ENCODE data around the gene PCBP1.
"Not testable (repeated sequence)": the region's sequence is repeated elsewhere in the genome, so short reads cannot be mapped to it uniquely, and the experiment has no call there.

PCBP1 gene

DNA sequence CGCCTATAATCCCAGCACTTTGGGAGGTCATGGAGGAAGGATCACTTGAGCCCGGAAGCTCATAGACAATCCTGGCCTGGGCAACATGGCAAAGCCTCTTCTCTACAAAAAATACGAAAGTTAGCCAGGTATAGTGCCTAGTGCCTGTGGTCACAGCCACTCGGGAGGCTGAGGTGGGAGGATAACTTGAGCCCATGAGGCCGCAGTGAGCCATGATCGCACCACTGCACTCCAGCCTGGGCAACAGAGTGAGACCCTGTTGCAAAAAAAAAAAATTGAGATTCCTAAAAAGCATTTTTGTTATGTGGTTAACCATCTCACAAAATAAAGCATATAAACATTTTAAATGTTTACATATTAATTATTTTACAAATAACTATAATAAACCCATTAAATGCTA, 13.9 kb downstream of the PCBP1 start:
- no peak for DNase-seq

DNA sequence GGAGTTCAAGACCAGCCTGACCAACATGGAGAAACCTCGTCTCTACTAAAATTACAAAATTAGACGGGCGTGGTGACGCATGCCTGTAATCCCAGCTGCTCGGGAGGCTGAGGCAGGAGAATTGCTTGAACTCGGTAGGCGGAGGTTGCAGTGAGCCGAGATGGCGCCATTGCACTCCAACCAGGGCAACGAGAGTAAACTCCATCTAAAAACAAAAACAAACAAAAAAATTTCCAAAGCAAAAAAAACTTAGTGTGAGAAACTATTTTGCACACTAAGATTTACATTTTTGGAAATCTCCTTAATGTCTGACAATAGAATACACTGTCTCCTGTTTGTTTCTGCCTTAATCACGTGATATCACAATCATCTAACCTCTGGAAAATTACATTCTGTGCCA, 14.4 kb downstream of the PCBP1 start:
- not testable (repeated sequence) for DNase-seq

DNA sequence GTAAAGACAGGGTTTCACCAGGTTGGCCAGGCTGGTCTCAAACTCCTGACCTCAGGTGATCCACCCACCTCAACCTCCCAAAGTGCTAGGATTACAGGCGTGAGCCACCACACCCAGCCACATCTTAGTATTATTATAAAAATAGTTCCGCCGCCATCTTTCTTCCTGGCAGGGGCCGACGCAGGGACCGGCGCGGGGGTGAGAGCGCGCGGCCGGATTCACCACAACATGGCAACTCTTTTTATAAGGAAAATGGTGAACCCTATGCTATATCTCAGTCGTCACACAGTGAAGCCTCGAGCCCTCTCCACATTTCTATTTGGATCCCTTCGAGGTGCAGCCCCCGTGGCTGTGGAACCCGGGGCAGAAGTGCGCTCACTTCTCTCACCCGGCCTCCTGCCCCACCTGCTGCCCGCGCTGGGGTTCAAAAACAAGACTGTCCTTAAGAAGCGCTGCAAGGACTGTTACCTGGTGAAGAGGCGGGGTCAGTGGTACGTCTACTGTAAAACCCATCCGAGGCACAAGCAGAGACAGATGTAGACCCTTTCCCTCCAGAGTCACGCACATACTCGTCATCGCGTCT, 15.1 kb downstream of the PCBP1 start:
- DNase-seq, result not testable (repeated sequence)

DNA sequence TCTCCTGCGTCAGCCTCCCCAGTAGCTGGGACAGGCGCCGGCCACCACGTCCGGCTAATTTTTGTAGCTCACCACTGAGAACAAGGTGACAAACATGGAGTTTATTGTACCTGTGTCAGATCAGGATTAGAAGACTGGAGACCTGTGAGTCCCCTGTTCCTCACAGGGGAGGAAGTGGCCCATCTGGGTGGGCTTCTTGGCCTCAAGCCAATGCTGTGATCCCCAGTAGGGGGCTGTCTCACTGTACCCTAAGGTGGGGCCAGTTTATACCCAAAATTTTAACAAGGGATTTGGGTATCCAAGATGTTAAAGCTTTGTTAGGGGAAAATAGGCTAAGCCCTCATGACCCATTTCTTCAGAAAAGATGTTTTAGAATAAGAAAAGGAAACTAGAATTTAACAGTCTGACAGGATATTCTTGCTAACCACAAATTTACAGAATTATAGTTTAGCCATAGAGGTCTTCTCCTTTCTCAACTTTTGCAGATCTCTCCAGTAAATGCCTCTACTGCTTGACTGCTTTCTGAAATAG, 16.3 kb downstream of the PCBP1 start:
- DNase-seq, result peak; percentile 34

DNA sequence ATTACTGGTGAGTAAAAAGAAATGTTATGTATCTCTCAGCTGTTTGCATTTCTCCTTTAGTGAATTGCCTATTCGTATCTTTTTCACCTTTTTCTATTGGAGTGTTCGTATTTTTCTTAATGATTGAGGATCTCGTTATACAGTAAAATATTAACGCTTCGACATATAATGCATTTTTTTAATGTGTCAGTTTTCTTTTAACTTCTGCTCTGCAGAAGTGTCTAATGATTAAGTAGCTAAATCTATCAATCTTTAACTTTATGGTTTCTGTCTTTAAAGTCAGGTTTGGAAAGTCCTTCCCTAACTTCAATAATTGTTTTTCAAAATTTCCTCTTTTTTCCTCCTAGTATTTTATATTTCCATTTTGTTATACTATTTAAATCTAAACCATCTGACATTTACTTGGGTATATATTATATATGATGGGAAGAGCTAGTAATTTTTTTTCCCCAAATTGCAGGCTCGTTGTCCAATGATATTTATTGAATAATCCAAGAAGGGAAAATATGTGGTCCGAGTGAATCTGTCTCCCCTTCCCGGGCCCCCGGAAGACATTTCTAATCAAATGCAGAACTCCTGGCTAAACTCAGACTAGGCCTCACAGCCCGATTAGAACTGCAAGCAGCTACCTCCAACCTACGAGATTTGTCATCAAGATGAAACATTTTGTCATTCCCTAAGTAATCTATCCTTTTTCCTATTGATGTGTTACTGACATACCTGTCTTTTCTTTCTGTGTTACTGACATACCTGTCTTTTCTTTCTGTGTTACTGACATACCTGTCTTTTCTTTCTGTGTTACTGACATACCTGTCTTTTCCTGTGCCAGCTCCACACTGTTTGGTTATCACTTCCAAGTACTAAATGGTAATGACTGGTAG, 17.2 kb downstream of the PCBP1 start:
- peak; percentile 49 for DNase-seq

DNA sequence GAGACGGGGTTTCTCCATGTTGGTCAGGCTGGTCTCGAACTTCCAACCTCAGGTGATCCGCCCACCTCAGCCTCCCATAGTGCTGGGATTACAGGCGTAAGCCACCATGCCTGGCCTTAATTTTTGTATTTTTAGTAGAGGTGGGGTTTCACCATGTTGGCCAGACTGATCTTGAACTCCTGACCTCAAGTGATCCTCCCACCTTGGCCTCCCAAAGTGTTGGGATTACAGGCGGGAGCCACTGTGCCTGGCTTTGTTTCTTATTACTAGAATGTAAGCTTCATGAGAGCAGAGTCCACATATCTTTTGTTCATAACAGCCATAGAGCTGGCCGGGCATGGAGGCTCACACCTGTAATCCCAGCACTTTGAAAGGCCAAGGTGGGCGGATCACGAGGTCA, 18.9 kb downstream of the PCBP1 start:
- DNase-seq, result not testable (repeated sequence)

DNA sequence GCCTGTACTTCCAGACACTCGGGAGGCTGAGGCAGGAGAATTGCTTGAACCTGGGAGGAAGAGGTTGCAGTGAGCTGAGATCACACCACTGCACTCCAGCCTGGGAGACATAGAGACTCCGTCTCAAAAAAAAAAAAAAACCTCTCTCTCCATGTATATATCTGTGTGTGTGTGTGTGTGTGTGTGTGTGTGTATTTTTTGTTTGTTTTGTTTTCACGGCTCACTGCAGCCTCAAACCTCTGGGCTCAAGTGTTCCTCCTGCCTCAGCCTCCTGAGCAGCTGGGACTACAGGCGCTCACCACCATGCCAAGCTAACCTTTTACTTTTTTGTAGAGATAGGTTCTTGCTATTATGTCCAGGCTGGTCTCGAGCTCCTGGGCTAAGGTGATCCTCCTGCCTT, 23.1 kb downstream of the PCBP1 start:
- DNase-seq, result not testable (repeated sequence)

DNA sequence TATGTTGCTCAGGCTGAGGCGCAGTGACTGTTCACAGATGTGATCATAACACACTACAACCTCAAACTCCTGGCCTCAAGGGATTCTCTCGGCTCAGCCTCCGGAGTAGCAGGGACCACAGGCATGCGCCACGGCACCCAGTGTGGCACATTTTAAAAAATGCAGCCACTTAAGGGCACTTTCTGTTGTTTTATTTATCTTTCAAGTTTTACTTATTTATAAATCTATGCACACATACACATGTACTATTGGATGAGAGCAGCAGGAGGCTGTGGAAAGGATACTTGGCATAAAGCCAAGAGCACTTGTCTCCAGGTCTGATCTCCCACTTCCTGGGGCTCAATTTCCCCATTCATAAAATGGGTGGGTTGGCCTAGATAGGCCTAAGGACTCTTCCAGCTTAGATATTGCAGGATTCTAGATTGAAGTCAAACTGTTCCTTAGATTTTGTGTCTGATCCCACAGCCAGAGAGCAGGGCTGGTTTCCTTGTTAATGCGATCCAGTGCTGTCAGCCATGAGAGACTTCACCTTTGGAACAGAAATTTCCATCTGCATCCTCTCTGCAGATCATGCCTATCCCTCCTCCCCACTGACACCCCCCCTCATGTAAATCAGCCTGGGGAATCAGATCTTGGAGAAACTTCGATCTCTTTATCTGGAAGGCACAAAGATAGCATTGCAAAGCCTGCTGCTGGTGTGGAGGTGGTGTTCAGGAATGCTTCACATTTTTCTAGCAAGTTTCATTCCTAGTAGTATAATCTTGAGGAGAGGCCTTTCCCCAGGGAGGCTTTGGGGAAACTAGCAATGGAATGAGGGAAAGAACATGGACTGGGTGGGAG, 24.7 kb downstream of the PCBP1 start:
- no peak for DNase-seq

DNA sequence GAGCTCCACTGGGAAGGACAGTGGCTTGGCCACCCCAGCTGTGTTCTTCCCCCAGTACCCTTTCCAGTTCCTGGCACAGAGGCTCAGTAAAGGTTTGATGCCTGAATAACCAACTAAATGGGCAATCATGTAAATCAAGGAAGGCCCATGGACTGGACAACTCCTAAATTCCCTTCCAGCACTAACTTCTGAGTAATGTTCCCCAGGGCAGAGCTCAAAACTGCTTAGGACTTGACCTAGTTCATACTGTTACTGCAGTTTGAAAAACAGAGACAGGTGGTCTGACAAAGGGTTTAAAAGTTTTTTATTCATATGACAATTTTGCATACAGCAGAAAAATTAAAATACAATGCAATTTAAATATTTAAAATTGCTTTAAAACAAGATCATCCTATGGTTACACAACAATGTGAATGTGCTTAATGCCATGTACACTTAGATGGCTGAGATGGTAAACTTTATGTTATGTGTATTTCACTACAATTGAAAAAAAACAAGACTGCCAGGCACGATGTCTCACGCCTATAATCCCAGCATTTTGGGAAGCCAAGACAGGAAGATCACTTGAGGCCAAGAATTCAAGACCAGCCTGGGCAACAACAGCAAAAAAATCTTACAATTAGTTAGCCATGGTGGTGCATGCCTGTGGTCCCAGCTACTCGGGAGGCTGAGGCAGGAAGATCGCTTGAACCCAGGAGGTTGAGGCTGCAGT, 26.2 kb downstream of the PCBP1 start:
- no peak for DNase-seq

DNA sequence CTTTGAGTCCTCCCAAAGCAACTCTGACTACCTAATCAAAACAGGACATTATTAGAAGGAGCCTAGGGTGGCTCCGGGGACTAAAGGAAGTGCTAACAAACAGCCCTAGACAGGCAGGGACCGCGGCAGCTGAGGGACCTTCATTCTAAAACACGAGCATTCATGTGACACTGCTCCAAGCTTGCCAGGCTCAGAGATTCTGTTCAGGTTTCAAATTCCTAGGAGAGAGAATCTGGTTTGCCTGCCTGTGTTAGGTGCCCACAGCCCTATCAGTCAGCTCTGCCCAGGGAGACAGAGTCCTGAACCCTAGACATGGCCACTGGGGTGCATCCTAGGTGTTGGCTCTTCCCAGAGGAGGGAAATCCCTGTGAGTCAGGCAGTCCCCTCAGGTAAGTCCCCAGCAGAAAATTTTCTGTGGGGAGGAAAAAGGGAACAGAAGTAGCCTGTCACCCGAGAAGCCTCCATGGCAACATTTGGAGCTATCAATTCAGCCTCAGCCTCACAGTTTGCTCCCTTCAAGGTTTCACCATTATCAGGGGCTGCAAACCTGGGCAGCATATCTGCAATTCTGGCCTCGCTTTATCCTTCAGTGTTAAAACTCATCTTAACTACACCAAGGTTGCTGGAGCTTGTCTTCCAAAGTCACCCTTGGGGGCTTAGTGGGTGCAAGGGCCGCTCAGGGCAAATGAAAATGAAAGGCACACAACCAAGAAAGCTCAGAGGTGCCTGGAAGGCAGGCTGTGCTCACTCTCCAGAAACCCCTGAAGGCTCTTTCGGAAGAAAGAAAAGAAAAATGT, 28.6 kb downstream of the PCBP1 start:
- DNase-seq, result peak; percentile 41

DNA sequence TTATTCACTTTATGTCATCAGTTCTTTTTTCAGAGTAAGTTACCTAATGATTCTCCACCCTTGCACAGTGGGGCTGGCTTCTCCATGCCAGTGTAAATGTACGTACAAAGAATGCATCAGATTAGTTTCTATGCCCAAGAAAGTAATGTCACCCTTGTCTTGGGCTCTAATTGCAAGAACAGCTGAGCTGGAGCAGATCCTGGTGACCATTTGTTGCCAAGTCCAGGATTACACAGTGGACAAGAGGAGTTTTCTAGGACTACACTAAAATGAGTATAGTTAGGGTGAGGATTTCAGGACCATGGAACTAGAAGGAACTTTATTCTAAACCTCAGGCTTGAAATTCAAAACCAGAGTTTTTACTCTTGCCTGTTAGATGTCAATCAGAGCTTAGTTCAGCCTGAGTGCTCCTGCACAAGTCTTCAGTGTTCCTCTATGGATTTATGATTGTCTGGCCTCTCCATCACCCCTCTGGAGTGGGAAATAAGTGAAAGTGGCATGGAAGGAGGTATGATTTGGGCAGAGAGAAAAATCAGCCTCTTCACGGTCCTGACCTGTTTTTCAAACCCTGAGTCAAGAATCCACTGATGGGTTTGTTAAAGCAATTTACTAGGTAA, 29.8 kb downstream of the PCBP1 start:
- DNase-seq, result no peak

DNA sequence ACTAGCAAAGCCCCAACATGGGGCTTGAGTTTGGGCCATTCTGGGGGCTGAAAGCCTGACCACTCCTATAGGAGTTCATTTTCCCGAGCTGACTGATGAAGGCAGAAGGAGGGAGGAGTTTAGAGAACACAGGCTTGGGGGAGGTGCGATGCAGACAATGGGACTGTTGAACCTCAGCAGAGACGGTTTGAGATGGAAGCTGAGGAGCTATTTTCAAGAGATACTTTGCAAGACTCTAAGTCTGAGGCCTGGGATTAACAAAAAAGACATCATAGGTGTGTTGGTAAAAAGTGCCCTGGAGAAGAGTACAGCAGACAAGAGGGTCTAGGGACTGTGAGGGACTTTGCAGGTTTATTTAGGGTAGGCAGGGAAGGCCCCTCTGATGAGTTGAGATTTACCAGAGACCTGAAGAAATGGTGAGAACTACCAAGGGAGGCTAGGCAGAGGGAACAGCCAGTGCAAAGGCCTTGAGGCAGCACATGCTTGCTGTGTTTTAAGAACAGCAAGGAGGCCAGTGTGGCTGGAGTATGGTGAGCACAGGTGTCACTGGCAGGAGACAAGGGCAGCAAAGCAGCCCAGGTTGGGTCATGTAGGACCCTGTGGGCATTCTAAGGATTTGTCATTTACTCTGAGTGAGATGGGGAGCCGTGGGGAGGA, 31.6 kb downstream of the PCBP1 start:
- DNase-seq, result no peak

DNA sequence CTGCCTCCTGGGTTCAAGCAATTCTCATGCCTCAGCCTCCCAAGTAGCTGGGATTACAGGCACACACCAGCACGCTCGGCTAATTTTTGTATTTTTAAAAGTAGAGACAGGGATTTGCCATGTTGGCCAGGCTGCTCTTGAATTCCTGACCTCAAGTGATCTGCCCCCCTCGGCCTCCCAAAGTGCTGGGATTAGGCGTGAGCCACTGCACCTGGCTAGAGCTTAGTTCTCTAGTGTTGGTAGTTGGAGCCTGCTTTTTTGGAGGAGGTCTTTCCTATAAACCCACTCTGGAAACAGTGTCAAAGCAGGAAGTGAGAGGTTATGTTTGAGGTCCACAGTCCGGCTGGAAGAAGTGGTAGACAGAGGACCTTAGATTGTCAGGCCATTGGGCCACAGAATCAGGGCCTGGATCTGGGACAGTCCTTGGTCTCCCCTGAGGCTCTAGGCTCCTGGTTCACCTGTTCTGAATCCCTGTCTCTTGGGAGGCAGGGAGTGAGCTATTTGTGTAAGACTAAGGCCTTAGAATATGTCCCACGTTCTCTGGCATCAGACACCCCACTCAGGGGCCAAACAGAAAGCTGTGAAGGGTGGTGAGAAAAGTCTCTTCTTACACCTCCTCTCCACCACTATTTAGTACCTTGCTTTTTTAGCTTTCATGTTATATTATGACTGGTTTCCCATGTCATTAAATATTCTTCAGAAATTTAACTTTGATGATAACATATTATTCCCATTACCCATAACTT, 34.5 kb downstream of the PCBP1 start:
- no peak for DNase-seq

DNA sequence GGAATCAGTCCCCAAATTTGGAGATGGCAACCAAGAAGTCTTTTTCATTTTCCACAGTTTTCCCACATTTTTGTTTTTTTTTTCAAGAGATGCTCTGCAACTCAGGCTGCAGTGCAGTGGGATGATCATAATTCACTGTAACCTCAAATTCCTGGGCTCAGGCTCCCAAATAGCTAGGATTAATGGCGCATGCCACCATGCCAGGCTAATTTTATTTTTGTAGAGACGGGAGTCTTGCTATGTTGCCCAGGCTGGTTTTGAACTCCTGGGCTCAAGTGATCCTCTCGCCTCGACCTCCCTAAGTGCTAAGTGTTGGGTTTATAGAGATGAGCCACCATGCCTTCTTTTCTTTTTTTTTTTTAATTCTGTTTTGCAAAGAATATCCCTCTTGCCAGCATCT, 35.2 kb downstream of the PCBP1 start:
- no peak for DNase-seq

DNA sequence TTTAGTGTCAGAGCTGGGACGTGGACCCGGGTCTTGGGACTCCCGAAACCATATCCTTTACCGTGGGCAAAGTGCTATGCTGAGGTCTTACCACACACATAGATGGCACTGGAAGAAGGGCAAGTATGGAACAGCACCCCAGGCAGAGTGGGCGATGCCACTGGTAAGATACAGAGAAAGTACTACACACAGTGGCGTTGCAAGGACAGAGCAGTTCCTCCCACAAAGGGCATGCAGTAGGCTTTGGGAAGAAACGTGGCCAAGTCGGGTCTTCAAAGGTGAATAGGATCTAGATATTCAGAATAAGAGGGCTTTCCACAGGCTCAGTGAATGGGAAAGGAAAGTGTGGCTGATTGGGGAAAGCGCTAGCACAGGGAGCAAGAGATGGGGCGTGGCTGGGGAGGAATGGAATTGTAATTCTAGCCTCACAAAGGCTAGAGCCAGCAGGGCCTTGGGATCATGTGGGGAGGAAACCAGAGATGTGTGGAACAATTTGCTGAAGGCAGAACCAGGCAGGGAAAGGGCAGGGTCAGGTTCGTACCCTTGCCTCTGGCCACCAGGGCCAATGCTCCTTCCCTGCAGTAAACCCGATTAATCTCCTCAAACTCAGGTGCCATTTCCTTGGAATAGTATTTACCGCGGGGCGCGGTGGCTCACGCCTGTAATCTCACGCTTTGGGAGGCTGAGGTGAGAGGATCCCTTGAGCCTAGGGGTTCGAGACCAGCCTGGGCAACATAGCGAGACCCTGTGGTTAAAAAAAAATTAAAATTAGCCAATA, 36.0 kb downstream of the PCBP1 start:
- DNase-seq, result peak; percentile 13

DNA sequence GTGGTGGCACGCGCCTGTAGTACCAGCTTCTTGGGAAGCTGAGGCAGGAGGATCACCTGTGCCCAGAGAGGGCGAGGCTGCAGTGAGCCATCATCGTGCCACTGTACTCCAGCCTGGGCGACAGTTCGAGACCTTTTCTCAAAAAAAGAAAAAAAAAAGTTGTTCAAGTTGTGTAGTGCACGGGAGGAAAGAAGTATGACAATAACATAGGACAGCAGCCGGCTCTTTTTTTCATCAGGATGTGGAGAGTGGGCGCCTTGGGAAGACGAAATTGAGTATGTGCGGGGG, 36.5 kb downstream of the PCBP1 start:
- DNase-seq, result no peak

DNA sequence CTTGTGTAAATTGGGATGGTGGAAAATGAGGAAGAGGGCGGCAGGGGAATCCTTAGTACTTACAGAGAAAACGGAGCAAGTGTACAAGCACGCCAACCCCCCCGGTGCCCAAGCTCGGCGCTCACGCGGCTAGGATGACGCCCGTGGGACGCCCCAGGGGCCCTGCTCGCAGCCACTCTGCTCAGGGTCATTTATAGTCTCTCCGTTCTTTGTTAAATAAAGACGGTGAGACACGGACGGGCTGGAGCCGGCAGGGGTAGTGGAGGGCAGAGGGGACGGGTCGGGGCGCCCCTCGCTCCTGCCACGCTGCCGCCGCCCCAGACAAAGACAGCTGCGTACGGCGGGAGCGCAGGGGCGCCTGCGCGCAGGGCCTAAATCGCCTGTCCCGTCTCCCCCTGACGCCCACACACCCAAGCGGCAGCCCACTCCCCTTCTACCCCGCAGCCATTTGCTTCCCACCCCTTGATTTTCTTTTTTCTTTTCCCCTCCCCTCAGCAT, 37.8 kb downstream of the PCBP1 start:
- DNase-seq, result peak; percentile 72

DNA sequence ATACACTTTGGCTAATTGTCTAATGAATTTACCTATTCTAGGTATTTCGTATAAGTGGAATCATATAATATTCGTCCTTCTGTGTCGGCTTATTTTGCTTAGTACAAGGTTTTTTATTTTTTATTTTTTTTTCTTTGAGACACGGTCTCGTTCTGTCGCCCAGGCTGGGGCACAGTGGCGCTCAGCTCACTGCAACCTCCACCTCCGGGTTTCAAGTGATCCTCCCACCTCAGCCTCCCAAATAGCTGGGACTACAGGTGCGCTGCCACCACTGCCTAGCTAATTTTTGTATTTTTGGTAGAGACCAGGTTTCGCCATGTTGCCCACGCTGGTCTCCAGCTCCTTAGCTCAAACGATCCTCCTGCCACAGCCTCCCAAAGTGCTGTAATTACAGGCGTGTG, 38.2 kb downstream of the PCBP1 start:
- peak; percentile 27 for DNase-seq

DNA sequence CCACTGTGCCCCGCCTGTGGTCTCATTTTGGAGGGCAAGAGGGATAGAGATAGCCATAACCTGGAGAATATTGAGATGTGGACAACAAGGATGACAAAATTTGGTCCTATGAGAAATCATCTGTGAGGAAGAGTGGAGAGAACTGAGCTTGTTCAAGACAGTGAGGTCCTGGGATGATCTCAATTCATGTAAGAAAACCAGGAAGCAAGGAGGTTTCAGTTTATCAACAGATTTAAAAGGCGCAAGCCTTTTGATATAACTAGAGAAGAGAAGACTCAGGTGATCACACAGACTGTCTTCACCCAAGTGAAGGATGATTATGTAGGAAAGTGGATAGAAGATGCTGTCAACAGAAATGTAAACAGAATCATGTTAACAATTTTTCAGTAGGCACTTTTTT, 39.1 kb downstream of the PCBP1 start:
- no peak for DNase-seq
